ENCODE results near the gene SIPA1L3.

SIPA1L3 gene

DNA sequence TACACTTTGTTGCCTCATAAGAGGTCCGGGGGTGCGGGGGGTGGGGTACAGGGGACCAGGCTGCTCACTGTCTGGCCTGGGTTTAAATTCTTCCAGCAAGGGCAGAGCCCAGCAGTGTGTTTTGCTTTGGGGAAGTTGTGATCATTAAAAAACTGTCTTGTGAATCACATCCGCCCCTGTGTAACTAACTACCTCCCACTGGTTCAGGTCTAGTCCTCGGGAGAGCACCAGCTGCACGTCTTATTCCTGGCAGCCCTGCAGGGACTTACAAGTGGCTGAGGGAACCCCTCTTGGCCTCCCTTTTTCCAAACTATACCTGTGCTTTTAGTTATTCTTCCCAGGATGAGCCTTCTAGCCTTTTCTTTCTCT, 127.5 kb downstream of the SIPA1L3 start:
- DNase-seq (ENCODE audit: low read depth), result peak; percentile 90
- TF ChIP-seq, protein P1, sequence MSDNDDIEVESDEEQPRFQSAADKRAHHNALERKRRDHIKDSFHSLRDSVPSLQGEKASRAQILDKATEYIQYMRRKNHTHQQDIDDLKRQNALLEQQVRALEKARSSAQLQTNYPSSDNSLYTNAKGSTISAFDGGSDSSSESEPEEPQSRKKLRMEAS (IDR thresholded peaks at IDR 0.05; ENCODE audit: low read depth, low read length), result peak; percentile 7; the same call in 1 of the 2 replicates
- TF ChIP-seq MYC (IDR thresholded peaks at IDR 0.05; ENCODE audit: low read depth, low read length) (peak; percentile 37), POLR2A (IDR thresholded peaks at IDR 0.05; ENCODE audit: extremely low read depth, insufficient read length) (no peak)
- H3K4me3 ChIP-seq (ENCODE audit: low read depth, low read length), result no peak overlapping the region

GRCh38 chr19:38035515-38036495, 128.8 kb downstream of the SIPA1L3 start:
- no peak for DNase-seq (ENCODE audit: low read depth)
- H3K4me3 ChIP-seq (ENCODE audit: low read depth, low read length), result no peak overlapping the region

GRCh38 chr19:38036707-38037611, 130.0 kb downstream of the SIPA1L3 start:
- no peak for DNase-seq (ENCODE audit: low read depth)
- TF ChIP-seq, protein P1 (IDR thresholded peaks at IDR 0.05; ENCODE audit: low read depth, low read length), result 0 out of 2 replicates have a peak, but pooled peaks have one; percentile 23
- TF ChIP-seq MYC (IDR thresholded peaks at IDR 0.05; ENCODE audit: low read depth, low read length) (no peak), POLR2A (IDR thresholded peaks at IDR 0.05; ENCODE audit: extremely low read depth, insufficient read length) (no peak)

More at GRCh38 chr19:38035515-38036495, 128.8 kb downstream of the SIPA1L3 start:
- TF ChIP-seq, protein P1 (IDR thresholded peaks at IDR 0.05; ENCODE audit: low read depth, low read length), result no peak
- TF ChIP-seq POLR2A (IDR thresholded peaks at IDR 0.05; ENCODE audit: extremely low read depth, insufficient read length), result no peak
- TF ChIP-seq CTCF (IDR thresholded peaks at IDR 0.05; ENCODE audit: low read depth, low read length), result no peak
- TF ChIP-seq MYC (IDR thresholded peaks at IDR 0.05; ENCODE audit: low read depth, low read length), result no peak

DNA sequence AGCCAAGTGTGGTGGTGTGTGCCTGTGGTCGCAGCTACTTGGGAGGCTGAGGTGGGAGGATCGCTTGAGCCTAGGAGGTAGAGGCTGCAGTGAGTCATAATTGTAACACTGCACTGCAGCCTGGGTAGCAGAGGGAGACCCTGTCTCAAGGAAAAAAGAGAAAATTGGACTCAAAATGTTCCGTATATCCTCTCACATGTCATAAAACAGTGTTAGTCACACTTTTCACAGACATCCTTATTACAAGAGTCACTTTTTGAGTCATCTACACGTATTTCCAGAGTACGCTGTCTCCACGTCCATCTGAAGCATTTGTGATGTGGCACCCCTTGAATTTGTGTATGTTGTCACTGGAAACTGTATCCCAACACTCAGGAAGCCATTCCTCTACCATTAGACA, 133.0 kb downstream of the SIPA1L3 start:
- TF ChIP-seq, protein P1 (IDR thresholded peaks at IDR 0.05; ENCODE audit: low read depth, low read length), result no peak
- TF ChIP-seq POLR2A (IDR thresholded peaks at IDR 0.05; ENCODE audit: extremely low read depth, insufficient read length) (no peak), MYC (IDR thresholded peaks at IDR 0.05; ENCODE audit: low read depth, low read length) (no peak), CTCF (IDR thresholded peaks at IDR 0.05; ENCODE audit: low read depth, low read length) (no peak)
- H3K4me3 ChIP-seq (ENCODE audit: low read depth, low read length), result no peak overlapping the region
- no peak for DNase-seq (ENCODE audit: low read depth)

More at GRCh38 chr19:38036707-38037611, 130.0 kb downstream of the SIPA1L3 start:
- no peak overlapping the region for H3K4me3 ChIP-seq (ENCODE audit: low read depth, low read length)

DNA sequence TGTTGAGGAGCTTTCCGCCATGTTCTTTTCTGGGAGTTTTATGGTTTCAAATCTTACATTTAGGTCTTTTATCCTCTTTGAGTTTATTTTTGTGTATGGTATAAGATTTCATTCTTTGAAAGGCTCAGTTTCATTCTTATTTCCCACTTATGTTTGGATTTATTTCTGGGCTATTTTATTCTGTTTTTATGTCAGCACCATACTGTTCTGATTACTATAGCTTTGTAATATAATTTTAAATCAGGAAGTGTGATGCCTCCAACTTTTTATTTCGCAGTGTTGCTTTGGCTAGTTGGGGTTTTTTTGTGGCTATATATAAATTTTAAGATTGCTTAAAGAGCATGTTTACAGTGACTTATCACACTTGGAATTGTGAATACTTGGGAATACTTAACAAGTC, 135.1 kb downstream of the SIPA1L3 start:
- no peak overlapping the region for H3K4me3 ChIP-seq (ENCODE audit: low read depth, low read length)
- no peak for DNase-seq (ENCODE audit: low read depth)
- TF ChIP-seq, protein P1 (IDR thresholded peaks at IDR 0.05; ENCODE audit: low read depth, low read length), result no peak
- TF ChIP-seq MYC (IDR thresholded peaks at IDR 0.05; ENCODE audit: low read depth, low read length) (no peak), POLR2A (IDR thresholded peaks at IDR 0.05; ENCODE audit: extremely low read depth, insufficient read length) (no peak), CTCF (IDR thresholded peaks at IDR 0.05; ENCODE audit: low read depth, low read length) (no peak)

- DNase-seq (ENCODE audit: low read depth), result no peak
- no peak overlapping the region for H3K4me3 ChIP-seq (ENCODE audit: low read depth, low read length)
- TF ChIP-seq POLR2A (IDR thresholded peaks at IDR 0.05; ENCODE audit: extremely low read depth, insufficient read length) (no peak), CTCF (IDR thresholded peaks at IDR 0.05; ENCODE audit: low read depth, low read length) (no peak), MYC (IDR thresholded peaks at IDR 0.05; ENCODE audit: low read depth, low read length) (no peak)
- TF ChIP-seq, protein P1 (IDR thresholded peaks at IDR 0.05; ENCODE audit: low read depth, low read length), result no peak
Observed at GRCh38 chr19:38043649-38044144, 136.7 kb downstream of the SIPA1L3 start.

Measured in NB4 (cell line).